Stimulated activated CD4-positive, alpha-beta T cell treated with anti-CD3 and anti-CD28 coated beads, TNF-alpha, amount 100 ng/mL, for 1 hour (primary cell): Measurements from ENCODE around the gene IQUB.
A peak's percentile ranks its signal among the peaks of the same experiment; 100 is the strongest.
"Not testable (repeated sequence)": the region's sequence is repeated elsewhere in the genome, so short reads cannot be mapped to it uniquely, and the experiment has no call there.

Source experiments
- DNase-seq, 3 donors: peaks; one replicate each; pipeline ENCODE4 v3.0.0-alpha.2; 2020; ENCODE audit warnings: low read depth in 3 of 3, low spot score in 1 of 3

IQUB gene

DNA sequence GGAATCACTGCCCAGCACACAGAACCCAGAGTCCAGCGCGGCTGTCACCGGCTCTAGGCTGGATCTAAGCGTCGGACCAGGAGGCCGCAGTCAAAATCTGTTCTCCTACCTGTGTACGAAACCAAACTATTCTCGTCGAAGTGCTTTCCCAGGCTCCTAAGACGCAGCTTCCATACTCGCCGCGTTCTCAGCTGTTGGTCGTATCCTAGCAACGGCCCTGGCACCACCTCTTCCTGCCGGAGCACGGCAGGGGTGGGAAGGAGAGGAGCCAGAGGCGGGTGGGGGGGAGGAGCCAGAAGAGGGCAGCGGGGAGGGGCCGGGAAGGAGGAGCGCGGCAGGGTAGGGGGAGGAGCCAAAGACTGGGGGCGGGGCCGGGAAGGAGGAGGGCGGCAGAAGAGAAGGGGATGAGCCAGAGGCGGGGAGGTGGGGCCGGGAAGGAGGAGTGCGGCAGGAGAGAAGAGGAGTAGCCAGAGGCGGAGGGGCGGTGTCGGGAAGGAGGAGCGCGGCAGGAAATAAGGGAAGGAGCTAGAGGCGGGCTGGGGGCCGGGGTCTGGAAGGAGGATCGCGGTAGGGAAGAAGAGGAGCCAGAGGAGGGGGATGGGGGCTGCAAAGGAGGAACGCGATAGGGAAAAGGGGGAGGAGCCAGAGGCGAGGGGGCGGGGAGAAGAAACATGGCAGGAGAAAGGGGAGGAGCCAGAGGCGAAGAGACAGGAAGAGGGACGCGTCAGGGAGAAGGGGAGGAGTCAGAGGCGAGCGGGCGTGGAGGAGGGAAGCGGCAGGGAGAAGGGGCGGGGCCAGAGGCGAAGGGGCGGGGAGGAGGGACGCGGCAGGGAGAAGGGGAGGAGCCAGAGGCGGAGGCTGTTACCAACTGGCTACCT lies at the start of gene IQUB:
IQUB (minus strand) TSS at position 213 of the 878 bp plus-strand sequence. CDS start 22,255 bp downstream, outside the sequence.
- DNase-seq: peak; percentile 86 to 98 (median 92)

DNA sequence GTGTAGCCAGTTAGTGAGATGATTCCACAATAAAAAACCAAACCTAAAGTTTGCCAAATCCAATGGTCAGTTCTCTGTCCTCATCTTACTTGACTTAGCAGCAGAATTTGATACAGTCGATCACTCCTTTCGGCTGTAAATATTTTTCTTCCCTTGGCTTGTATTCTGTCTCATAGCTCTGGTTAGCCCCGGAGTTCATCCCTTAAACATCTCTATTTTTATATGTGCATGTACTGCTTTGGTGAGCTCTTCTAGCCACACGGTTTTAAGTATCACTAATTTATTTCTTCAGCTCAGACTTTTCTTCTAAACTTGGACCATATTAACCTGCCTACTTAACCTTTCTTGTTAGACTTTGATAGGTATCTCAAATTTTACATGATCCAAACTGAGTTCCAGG lies 49.4 kb upstream of the IQUB start:
- DNase-seq: no peak

DNA sequence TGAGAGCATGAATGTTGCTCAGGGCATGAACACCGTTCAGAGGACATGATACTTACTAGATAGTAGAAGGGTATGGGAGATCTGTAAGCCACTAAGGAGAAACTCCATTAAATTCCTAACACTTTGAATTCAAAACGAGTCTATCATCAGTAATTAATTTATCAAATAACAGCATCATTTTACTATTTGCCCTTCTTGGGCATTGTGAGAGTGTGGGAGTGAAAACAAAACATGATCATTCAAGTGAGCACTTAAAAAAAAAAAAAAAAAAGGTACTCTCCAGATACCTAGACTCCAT lies 46.7 kb upstream of the IQUB start:
- no peak for DNase-seq

DNA sequence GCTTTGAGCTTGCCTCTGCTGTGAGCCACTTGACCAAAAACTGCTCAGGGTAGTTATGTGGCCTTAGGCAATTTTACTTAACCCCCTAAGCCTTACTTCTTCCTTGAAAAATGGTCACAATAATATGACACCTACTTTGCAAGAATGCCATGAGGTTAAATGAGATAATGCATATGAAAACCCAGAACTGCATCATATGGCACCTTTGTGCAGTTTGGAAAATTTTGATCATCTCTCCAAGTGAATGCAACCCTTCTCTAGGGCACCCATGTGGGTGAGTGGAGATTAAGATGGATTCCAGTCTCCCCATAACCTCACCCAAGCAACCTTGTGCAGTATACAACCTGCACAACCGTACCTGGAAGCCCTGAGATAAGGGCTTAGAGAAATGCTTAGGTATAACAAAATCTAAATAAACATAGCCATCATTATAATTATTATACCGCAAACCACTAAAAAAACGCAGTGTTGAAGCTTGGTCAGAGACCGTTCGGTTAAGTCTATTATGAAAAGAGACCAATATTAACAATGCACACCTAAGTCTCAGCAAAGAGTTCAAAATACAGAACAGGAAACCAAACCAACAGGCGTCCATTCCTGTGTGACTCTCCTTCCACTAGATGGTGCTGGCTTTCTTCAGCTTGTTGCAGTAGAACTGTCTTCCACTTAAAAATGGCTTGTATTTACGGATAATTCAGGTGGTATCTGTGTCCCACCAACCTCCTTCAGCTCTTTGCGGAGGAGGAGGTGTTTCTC lies 46.2 kb upstream of the IQUB start:
- no peak for DNase-seq

DNA sequence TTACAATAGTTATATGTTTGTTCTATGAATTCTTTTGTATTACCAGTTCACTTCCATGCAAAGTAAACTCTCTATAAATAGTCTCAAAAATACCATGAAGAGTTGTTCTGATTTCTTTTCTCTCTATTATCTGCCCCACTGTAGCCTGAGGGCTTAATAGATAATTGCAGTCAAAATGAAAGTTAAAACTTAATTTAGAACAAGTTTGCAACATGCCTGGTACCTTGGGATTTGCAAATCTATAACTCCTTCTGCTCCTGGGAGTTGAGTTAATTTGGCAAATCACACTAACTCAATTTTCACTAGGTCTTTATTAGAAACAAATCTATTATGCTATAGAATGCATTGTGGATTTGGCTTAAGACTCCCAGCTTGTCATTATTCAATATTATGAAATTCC lies 45.0 kb upstream of the IQUB start:
- DNase-seq: no peak

DNA sequence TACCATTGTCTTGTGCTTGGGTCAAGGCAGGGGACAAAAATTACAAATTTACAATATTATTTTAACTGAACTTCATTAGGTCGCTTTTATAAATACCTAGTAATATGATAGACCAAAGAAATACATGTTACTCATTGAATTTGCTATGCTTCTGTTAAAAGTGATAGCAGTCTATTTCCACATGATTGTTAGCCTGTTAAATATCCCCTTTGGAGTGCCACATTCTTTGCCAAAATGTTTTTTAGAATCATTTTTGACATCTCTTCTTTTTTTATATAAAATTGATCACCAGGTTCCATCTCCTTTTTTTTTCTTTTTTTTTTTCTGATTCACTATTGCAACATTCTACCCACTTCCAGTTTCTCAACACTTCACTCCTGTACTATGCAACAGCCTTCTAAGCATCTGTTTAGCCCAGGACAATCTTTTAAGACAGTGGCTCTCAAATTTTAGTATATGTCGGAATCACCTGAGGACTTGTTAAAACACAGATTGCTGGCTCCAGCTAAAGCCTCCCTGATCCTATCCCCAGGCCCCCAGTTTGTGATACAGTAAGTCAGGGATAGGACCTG lies 39.6 kb upstream of the IQUB start:
- DNase-seq: no peak

DNA sequence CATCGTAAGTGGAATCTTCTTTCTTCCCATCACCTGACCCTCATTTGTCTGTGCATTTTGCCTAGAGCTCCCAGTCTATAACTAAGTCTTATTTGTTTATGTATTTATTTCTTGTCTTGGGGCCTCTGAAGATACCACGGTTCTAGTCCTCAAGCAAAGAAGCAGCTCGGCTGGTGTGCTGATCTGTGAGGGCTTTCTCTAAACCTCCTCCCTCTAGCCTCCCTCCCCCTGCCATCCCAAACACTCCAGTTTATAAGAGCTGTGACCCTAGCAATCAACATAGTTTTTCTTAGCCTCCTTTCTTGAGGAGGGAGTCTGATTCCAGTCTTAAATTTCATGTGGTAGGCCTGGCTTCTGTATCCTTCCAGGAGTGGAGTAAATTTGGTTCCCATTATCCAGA lies 38.9 kb upstream of the IQUB start:
- DNase-seq: no peak

DNA sequence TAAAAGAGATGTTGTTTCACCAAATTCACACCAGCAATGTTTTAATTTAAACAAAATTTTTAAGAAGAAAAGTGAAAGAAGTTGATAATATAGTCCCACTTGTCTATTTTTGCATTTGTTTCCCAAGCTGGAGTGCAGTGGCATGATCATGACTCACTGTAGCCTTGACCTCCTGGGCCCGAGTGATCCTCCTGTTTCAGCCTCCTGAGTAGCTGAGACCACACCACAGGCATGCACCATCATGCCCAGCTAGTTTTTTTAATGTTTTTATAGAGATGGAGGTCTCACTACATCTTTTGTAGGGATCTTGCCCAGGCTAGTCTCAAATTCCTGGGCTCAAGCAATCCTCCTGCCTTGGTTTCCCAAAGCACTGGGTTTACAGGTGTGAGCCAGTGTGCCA lies 37.3 kb upstream of the IQUB start:
- no peak for DNase-seq

DNA sequence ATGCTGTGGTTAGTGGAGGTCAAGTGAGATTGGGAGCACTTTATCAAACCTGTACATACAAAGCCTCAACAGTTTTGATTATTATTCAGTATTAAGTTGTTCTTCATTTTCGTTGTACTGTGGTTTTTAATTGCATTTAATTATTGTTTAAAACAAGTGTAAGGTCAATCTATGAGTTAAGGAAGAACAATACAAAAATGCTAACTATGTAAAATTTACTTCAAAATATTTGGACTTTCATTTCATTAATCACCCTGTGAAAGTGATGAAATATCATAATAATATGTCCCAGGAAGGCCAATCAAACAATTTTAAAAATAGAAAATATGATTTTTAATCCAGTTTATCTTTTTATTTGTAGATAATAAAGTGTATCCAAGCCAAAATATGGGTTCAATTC lies 36.8 kb upstream of the IQUB start:
- DNase-seq: no peak

DNA sequence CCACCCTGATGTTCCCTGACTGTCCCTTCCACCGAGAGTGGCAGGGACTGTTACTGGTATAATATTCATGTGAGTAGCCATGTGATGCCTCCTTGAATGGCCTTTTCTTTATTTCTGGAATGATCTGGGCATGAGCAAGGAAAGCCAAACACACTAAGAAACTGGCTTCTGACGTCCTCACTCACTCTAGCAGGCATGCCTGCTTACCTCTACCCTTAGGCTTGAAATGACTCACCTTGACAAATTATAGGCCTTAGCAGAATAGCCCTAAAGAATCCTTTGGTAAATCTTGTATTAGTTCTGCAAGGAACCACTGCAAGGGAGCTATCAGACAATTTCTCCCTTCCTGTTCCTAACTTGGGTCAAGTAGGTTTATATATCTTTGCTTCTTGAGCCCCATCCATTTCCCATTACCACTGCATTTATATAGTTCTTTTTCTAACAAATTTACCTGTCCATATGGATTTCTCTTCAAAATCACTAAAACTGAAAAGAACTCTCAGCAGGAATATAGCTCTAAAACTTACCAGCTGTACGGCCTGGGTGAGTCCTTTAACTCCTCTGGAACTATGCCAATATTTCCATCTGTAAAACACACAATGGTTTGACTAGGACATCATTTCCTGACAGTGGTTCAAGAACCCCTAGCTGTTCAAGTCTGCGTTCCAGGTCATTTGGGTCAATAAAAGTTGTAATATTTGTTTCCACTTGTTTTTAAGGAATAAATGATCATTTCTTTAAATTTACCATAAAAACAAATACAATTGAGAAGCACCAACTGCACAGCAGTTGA lies 36.2 kb upstream of the IQUB start:
- no peak for DNase-seq

DNA sequence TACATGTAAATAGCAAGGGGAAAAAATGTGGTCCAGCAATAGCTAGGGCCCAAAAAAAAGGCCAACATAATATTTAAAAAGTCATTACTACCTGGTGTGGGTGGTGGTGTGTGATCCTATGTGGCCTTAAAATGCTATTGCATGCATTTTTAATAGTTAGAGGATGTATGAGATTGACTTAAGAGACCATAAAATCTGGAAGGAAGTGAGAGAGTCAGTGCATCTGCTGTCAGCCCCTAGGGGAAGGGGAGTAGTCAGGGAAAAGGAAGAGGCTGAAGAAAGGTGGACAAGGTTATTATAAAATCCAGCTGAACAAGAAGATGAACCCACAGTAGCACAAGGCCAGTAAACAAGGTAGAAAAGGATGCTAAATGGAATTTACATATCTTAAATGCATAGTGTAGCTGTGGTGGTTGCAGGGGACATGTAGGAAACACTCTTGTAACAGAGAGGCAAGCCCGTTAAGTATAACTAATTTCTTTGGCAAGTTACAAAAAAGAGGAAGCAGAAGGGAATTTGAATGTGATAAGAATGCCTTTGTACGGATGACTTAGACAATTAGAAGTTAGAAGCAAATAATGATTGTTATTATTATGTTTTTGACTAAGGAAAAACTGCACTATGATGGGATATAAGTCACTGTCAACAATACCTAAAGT lies 35.1 kb upstream of the IQUB start:
- no peak for DNase-seq

DNA sequence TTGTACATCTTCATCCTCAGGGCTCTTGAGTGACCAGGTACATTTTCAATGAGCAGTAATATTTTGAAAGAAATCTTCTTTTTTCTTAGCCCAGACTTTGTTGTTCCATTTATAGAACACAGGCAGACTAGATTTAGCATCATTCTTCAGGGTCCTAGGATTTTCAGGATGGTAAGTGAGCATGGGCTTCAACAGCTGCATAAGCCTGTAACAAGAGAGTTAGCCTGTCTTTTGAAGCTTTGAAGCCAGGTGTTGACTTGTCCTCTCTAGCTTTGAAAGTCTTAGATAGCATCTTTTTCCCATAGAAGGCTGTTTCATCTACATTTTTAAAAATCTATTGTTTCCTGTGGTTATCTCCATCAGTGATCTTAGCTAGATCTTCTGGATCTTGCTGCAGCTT lies 27.7 kb upstream of the IQUB start:
- DNase-seq: no peak

DNA sequence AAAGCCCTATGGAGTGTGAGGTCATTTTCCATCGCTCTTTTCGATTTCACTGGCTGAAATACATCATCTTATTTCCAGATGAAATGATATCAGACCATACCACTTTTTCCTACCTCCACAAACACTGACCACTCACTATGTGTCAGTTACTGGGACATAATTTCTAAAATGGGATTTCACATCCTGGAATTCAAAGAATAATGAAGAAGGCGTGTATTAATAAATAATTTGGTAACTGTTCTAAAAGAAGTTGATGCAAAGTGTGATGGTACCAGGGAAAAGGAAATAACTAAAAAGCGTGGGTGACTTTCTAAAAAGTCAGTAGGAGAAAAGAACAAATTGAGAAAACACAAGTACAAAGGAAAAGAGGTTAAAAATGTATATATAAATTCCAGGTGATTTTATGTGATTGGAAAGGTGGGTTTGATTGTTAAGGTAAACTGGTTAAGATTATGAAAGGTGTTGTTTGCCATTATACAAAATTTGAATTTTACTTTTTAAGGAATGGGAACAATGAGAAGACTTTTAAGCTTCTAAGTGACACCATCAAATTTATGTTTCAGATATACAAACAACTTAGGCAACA lies 24.0 kb upstream of the IQUB start:
- DNase-seq: no peak

DNA sequence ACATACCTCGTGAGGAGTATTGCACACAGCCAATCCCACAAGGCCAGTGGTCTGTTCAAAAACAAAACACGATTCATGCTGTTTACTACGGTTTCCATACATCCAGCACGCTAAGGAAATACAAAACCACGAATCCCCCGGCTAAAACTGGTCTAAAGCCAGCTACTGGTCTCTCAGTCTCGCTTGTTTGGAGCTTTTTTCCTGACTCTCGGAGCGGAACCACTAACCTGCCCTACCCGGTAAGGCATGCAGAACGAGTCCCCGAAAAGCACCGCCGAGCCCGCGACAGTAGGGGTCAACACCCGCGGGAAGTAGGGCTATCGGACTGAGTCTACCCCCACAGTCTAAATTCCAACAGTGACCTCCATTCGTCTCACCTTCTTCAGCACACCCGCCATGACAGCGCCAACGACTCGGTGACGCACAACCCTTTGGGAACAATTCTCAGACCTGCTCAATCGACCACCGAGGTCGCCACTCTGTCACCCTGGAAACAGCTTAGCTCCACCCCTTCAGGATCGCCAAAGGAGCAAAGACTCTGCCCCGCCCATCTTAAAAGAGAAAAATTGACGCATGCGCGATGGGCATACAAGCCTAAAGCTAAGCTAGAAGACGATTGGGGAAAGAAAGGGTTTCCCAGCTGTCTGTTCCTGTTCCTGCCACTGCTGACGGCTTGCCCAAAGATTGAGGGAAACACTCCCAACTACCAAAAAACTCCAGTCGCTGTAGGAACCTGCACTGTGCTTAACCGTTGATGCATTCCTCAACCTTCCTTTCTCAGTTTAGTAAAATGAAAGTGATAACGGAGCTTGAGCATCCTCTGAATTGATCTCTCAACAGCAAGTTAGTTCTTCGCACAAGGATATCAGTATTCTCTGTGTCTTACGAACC lies 23.2 kb upstream of the IQUB start, which contains the start of gene NDUFA5:
NDUFA5 (minus strand) TSS at position 421 of the 891 bp plus-strand sequence; CDS start at position 398, 23 bp downstream.
- DNase-seq: peak; percentile 80 to 95 (median 92)

DNA sequence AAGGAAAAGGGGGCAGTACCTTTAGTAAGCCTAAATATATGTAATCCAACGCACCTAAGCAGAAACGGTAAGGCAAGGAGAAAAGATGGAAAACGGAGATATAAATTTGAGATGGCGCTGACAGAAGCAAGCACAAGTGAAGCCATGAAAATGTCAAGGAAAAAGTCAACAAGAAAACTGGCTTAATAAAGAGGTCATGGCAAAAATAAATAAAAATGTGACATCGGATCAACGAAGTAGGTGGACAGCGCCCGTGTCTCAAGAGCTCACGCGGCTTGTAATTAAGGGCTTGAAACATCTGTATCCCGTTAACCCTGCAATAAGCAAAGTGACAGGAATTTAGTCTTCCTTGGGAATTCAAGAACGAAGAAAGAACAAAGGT lies 22.6 kb upstream of the IQUB start:
- no peak for DNase-seq

DNA sequence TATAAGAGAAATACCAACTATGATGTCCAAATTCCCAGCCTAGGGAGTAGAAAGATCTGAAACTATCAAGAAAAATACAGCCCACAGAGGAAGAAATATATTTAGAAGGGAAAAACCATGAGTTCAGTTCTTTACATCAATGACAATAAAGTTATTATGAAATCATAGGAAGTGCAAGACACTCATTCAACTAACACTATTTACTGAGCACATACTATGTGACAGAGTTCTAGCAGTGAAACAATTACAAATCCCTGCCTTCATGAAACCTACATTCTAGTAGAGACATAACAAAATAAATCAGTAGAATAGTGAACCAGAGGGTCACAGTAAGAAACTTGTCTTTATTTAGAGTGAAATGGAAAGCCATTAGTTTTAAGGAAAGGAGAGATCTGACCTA lies 21.1 kb upstream of the IQUB start:
- no peak for DNase-seq

DNA sequence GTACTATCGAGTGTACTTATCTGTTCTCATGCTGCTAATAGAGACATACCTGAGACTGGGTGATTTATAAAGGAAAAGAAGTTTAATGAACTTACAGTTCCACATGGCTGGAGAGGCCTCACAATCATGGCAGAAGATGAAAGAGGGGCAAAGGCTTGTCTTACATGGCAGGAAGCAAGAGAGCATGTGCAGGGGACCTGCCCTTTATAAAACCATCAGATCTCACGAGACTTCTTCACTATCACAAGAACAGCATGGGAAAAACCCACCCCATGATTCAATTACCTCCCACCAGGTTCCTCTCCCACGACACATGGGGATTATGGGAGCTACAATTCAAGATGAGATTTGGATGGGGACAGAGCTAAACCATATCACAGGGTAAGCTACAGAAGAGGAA lies 18.8 kb upstream of the IQUB start:
- no peak for DNase-seq

DNA sequence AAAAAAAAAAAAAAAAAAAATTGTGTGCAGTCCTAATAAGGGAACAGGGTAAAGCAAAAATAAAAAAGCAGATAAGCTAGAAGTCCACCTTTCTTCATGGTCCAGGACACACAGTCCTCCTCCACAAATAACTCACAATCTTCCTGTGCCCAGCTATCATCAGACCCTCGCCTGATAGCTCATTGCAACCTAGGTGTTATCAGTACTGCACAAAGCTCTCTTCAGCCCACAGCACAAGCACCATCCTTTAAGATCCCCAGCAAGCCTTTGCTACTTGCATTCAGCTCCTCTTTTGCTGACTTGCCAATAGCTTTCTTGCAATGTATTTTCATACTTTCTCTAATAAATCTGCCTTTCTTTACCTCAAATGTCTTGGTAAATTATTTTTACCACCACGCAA lies 18.2 kb upstream of the IQUB start:
- no peak for DNase-seq

DNA sequence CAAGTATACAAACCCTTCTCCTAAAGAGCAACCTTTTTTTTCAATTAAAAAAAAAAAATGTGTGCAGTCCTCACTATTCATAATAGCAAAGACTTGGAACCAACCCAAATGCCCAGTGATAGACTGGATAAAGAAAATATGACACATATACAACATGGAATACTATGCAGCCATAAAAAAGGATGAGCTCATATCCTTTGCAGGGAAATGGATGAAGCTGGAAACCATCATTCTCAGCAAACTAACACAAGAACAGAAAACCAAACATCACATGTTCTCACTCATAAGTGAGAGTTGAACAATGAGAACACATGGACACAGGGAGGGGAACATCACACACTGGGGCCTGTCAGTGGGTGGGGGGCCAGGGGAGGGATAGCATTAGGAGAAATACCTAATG lies 17.7 kb upstream of the IQUB start:
- DNase-seq: not testable (repeated sequence)

DNA sequence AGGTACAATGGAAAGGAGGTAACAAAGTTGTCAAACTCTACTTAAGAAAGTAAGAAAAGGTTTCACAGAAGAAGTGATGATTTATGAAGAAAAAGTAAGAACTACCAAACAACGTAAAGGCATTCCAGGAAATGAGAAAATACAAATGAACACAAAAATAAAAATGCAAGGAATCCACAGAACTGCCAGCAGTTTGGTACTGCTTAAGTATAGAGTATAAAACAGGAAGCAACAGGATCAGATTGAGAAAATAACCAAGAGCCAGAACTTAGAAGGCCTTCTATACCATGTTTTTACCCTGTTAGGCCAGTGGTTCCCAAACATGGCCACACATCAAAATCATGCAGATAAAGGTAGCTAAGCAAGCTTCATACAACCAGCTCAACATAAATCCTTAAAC lies 14.0 kb upstream of the IQUB start:
- DNase-seq: no peak
